Measurements from ENCODE around the gene FOXI3.
A peak's percentile ranks its signal among the peaks of the same experiment; 100 is the strongest.
"Not testable (repeated sequence)": the region's sequence is repeated elsewhere in the genome, so short reads cannot be mapped to it uniquely, and the experiment has no call there.

FOXI3 gene

DNA sequence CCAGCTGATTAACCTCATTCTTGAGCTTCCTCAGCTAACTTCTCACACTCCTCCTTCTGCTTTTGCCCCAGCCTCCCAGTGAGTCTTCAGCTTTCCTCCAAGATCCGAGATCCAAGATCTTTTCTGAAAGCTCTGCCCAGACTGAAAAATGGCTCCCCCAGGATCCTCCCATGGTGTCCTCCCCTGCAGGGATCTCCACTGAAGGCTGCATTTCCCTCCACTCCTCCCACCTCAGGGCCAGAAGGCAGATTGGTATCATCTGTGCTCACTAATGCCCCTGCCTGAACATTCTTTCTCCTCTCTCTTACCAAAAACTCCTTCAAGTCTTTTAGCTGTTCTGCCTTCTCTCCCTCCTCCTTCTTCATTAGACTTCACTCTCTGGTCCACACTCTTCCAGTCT, 6.1 kb upstream of the FOXI3 start:
- in situ Hi-C loops (cut with HindIII; ENCODE audit: low pct_unique_long_range_greater_than_20kb, low sequenced_read_pairs): no loop called here
- no peak for TF ChIP-seq JUND (IDR thresholded peaks at IDR 0.05; ENCODE audit: low read depth)

GRCh38 chr2:88452980-88453582, 588 bp upstream of the FOXI3 start:
- TF ChIP-seq JUND (IDR thresholded peaks at IDR 0.05; ENCODE audit: low read depth): no peak
- DNase-seq (ENCODE audit: low read depth in 1 of 2, low spot score in 1 of 2): peak in 1 of 2 experiments; percentile 7
- in situ Hi-C loops (cut with HindIII; ENCODE audit: low pct_unique_long_range_greater_than_20kb, low sequenced_read_pairs): no loop called here

More for the DNA sequence above, 6.1 kb upstream of the FOXI3 start:
- no peak for DNase-seq (ENCODE audit: low read depth in 1 of 2, low spot score in 1 of 2)

DNA sequence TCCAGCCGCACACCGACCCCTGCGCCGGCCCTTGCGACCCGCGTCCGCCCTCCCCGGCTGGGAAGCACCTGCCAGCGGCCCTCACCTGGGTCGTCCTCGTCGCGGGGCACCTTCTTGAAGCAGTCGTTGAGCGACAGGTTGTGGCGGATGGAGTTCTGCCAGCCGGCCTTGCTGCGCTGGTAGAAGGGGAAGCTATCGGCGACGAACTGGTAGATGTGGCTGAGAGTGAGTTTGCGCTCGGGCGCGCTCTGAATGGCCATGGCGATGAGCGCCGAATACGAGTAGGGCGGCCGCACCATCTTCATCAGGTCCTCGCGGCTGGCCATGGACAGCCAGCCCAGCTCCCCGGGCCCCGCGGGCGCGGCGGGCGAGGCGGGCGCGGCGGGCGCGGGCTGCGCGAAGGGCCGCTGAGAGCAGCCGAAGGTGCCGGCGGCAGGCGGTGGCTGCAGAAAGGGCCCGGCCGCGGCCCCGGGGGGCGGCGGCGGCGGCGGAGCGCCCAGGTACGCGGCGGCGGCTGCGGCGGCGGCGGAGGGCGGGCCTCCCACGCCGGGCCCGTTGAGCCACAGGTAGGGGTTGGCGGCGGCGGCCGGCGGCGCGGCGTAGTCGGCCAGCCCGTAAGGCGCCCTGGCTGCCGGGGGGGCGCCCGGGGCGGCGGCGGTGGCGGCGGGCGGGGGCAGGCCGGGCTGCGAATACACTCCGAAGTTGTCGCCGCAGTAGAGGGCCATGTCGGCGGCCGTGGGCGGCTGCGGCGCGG, 505 bp downstream of the FOXI3 start:
- no peak for TF ChIP-seq JUND (IDR thresholded peaks at IDR 0.05; ENCODE audit: low read depth)
- in situ Hi-C loops (cut with HindIII; ENCODE audit: low pct_unique_long_range_greater_than_20kb, low sequenced_read_pairs): no loop called here
- DNase-seq (ENCODE audit: low read depth in 1 of 2, low spot score in 1 of 2): peak in 1 of 2 experiments; percentile 13

- in situ Hi-C loops (cut with HindIII; ENCODE audit: low pct_unique_long_range_greater_than_20kb, low sequenced_read_pairs): no loop called here
- no peak for DNase-seq (ENCODE audit: low read depth in 1 of 2, low spot score in 1 of 2)
- TF ChIP-seq JUND (IDR thresholded peaks at IDR 0.05; ENCODE audit: low read depth): no peak
Observed at GRCh38 chr2:88450925-88451810, 1.3 kb downstream of the FOXI3 start.

GRCh38 chr2:88450186-88450585, 2.3 kb downstream of the FOXI3 start:
- in situ Hi-C loops (cut with HindIII; ENCODE audit: low pct_unique_long_range_greater_than_20kb, low sequenced_read_pairs): no loop called here
- no peak for TF ChIP-seq JUND (IDR thresholded peaks at IDR 0.05; ENCODE audit: low read depth)
- no peak for DNase-seq (ENCODE audit: low read depth in 1 of 2, low spot score in 1 of 2)

GRCh38 chr2:88448248-88448647, 4.2 kb downstream of the FOXI3 start:
- no peak for TF ChIP-seq JUND (IDR thresholded peaks at IDR 0.05; ENCODE audit: low read depth)
- DNase-seq (ENCODE audit: low read depth in 1 of 2, low spot score in 1 of 2): no peak
- in situ Hi-C loops (cut with HindIII; ENCODE audit: low pct_unique_long_range_greater_than_20kb, low sequenced_read_pairs): no loop called here

DNA sequence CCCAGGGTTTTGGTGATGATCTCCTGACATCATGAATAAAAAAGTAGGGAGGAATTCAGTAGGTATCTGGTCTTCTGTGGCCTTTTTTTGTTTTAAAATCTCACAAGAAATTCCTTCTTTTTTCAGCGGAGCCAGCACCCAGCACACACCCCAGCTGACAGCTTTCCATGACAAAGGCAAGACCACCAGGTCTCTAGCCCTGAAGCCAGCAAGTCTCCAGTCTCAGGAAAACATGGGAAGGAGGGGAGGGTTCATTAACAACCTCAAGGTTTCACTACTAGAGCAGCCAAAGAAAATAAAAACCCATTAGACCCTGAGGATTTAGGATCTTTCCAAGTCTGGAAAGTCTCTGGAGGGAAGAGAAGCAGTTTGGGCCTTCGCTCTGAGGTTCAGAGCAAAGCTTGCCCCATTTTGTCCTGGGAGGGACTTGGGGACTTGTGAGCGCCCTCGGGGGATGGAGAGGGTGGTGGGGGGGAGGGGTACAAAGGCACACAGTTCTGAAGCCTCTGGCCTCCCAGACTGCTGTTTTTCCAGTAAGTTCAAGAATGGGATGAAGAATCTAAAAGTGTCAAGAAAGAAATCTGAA, 9.0 kb downstream of the FOXI3 start:
- in situ Hi-C loops (cut with HindIII; ENCODE audit: low pct_unique_long_range_greater_than_20kb, low sequenced_read_pairs): no loop called here
- DNase-seq (ENCODE audit: low read depth in 1 of 2, low spot score in 1 of 2): no peak
- TF ChIP-seq JUND (IDR thresholded peaks at IDR 0.05; ENCODE audit: low read depth): no peak

- DNase-seq (ENCODE audit: low read depth in 1 of 2, low spot score in 1 of 2): no peak
- TF ChIP-seq JUND (IDR thresholded peaks at IDR 0.05; ENCODE audit: low read depth): no peak
- in situ Hi-C loops (cut with HindIII; ENCODE audit: low pct_unique_long_range_greater_than_20kb, low sequenced_read_pairs): no loop called here
Observed at GRCh38 chr2:88442473-88442872, 10.0 kb downstream of the FOXI3 start.

- in situ Hi-C loops (cut with HindIII; ENCODE audit: low pct_unique_long_range_greater_than_20kb, low sequenced_read_pairs): no loop called here
- no peak for TF ChIP-seq JUND (IDR thresholded peaks at IDR 0.05; ENCODE audit: low read depth)
- DNase-seq (ENCODE audit: low read depth in 1 of 2, low spot score in 1 of 2): no peak
Observed at GRCh38 chr2:88442061-88442460, 10.4 kb downstream of the FOXI3 start.

GRCh38 chr2:88437010-88437409, 15.5 kb downstream of the FOXI3 start:
- DNase-seq (ENCODE audit: low read depth in 1 of 2, low spot score in 1 of 2): no peak
- in situ Hi-C loops (cut with HindIII; ENCODE audit: low pct_unique_long_range_greater_than_20kb, low sequenced_read_pairs): no loop called here
- TF ChIP-seq JUND (IDR thresholded peaks at IDR 0.05; ENCODE audit: low read depth): no peak

DNA sequence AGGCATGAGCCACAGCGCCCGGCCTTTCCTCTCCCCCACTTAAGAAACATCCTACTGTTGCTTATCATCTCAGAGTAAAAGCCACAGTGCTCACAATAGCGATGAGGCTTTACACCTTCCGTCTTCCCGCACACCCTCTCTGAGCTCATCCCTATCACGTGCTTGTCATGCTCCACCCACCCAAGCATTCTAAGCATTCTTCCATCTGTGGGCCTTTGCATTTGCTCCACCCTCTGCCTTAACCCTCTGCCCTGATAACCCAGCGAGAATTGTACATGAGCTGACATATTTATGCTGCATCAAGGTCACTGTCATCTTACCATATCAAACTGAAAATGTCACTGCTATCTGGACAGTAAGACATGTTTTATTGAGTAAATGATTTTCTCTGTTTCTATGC, 22.6 kb downstream of the FOXI3 start:
- no peak for TF ChIP-seq JUND (IDR thresholded peaks at IDR 0.05; ENCODE audit: low read depth)
- in situ Hi-C loops (cut with HindIII; ENCODE audit: low pct_unique_long_range_greater_than_20kb, low sequenced_read_pairs): no loop called here
- DNase-seq (ENCODE audit: low read depth in 1 of 2, low spot score in 1 of 2): no peak

DNA sequence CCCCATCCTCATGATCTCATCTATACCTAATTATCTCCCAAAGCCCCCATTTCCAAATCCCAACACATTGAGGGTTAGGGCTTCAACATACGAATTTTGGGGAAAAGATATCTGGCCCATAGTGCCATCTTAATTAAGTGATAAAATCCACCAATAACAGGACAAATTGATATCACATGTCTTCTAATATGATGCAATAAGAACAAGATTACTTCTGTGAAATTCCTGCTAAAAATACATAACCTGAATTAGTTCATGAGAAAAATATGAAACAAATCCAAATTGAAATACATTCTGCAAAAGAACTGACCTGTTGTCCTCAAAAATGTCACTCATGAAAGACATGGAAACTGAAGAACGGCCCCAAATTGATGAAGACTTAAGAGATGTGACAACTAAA, 28.8 kb downstream of the FOXI3 start:
- TF ChIP-seq JUND (IDR thresholded peaks at IDR 0.05; ENCODE audit: low read depth): no peak
- in situ Hi-C loops (cut with HindIII; ENCODE audit: low pct_unique_long_range_greater_than_20kb, low sequenced_read_pairs): no loop called here
- no peak for DNase-seq (ENCODE audit: low read depth in 1 of 2, low spot score in 1 of 2)

GRCh38 chr2:88419051-88419450, 33.4 kb downstream of the FOXI3 start:
- in situ Hi-C loops (cut with HindIII; ENCODE audit: low pct_unique_long_range_greater_than_20kb, low sequenced_read_pairs); DNase-seq (ENCODE audit: low read depth in 1 of 2, low spot score in 1 of 2): not testable (repeated sequence)
